ENCODE measurements around the gene AOPEP.

AOPEP gene

GRCh38 chr9:94904806-94905205, 178.3 kb downstream of the AOPEP start:
- DNase-seq: no peak

- DNase-seq: no peak
These were observed 179.1 kb downstream of the AOPEP start for GRCh38 chr9:94905606-94906005.

GRCh38 chr9:94906181-94906580, 179.7 kb downstream of the AOPEP start:
- DNase-seq: no peak

- DNase-seq: no peak
These were observed 180.2 kb downstream of the AOPEP start for GRCh38 chr9:94906713-94907112.

GRCh38 chr9:94907264-94907936, 180.9 kb downstream of the AOPEP start:
- DNase-seq: no peak

- no peak for DNase-seq
These were observed 181.6 kb downstream of the AOPEP start for GRCh38 chr9:94908011-94908563.

GRCh38 chr9:94908583-94909249, 182.2 kb downstream of the AOPEP start:
- DNase-seq: no peak

- DNase-seq: no peak
These were observed 182.9 kb downstream of the AOPEP start for GRCh38 chr9:94909250-94909894.

GRCh38 chr9:94909965-94910730, 183.6 kb downstream of the AOPEP start:
- no peak for DNase-seq

GRCh38 chr9:94911211-94911610, 184.7 kb downstream of the AOPEP start:
- no peak for DNase-seq

GRCh38 chr9:94911986-94912635, 185.6 kb downstream of the AOPEP start:
- DNase-seq: no peak

GRCh38 chr9:94912700-94913249, 186.3 kb downstream of the AOPEP start:
- no peak for DNase-seq

GRCh38 chr9:94913550-94913949, 187.1 kb downstream of the AOPEP start:
- DNase-seq: no peak

GRCh38 chr9:94915476-94916450, 189.3 kb downstream of the AOPEP start:
- no peak for DNase-seq

GRCh38 chr9:94916956-94917355, 190.5 kb downstream of the AOPEP start:
- DNase-seq: no peak

- no peak for DNase-seq
These were observed 191.7 kb downstream of the AOPEP start for GRCh38 chr9:94918038-94918753.

GRCh38 chr9:94919376-94920098, 193.0 kb downstream of the AOPEP start:
- no peak for DNase-seq

- DNase-seq: no peak
These were observed 194.1 kb downstream of the AOPEP start for GRCh38 chr9:94920420-94921091.

- DNase-seq: no peak
These were observed 194.6 kb downstream of the AOPEP start for GRCh38 chr9:94921092-94921471.
